T-helper 1 cell (primary cell): ENCODE data around the gene GLRB.
"Not testable (repeated sequence)": the region's sequence is repeated elsewhere in the genome, so short reads cannot be mapped to it uniquely, and the experiment has no call there.

Source experiments
- DNase-seq, 5 donors: peaks; one replicate each; pipeline ENCODE4 v3.0.0-alpha.2; 2012 to 2020

Gene GLRB

GRCh38 chr4:157128395-157128794 is 52.4 kb downstream of the GLRB start:
- DNase-seq = no peak

- DNase-seq = no peak
Observed at GRCh38 chr4:157141976-157142375, 66.0 kb downstream of the GLRB start.

GRCh38 chr4:157143369-157143768 is 67.4 kb downstream of the GLRB start:
- no peak for DNase-seq

- DNase-seq = no peak
Observed at GRCh38 chr4:157151711-157152110, 75.8 kb downstream of the GLRB start.

- no peak for DNase-seq
Observed at GRCh38 chr4:157165935-157166610, 90.1 kb downstream of the GLRB start.

- DNase-seq = no peak
Observed at GRCh38 chr4:157170321-157170720, 94.4 kb downstream of the GLRB start.

GRCh38 chr4:157172011-157172410 is 96.1 kb downstream of the GLRB start:
- DNase-seq = no peak

GRCh38 chr4:157180268-157180667 is 104.3 kb downstream of the GLRB start:
- DNase-seq = not testable (repeated sequence)

- DNase-seq = no peak
Observed at GRCh38 chr4:157184300-157184699, 108.3 kb downstream of the GLRB start.

- DNase-seq = no peak
Observed at GRCh38 chr4:157185363-157185762, 109.4 kb downstream of the GLRB start.

- DNase-seq = no peak
Observed at GRCh38 chr4:157195374-157195773, 119.4 kb downstream of the GLRB start.

- no peak for DNase-seq
Observed at GRCh38 chr4:157196046-157196445, 120.1 kb downstream of the GLRB start.

GRCh38 chr4:157204634-157205244 is 128.8 kb downstream of the GLRB start:
- DNase-seq = no peak

GRCh38 chr4:157217708-157218107 is 141.8 kb downstream of the GLRB start:
- DNase-seq = no peak

GRCh38 chr4:157219711-157220370 is 143.9 kb downstream of the GLRB start:
- no peak for DNase-seq

GRCh38 chr4:157220371-157220881 is 144.5 kb downstream of the GLRB start, which contains the start of gene GRIA2:
GRIA2 (plus strand) TSS chr4:157220728; CDS start chr4:157221043, 315 bp downstream.
- peak in 1 of 5 donors; percentile 1 for DNase-seq

GRCh38 chr4:157221426-157221894 is 145.5 kb downstream of the GLRB start:
- no peak for DNase-seq
